Spleen (tissue), 7 donors: ENCODE data around the gene SEC22B.

Source experiments
- CTCF ChIP-seq, 11 experiments: fragments of 200-600 bp in 7 of 11; fragments of 450-650 bp in 4 of 11; sonication (generic) in 4 of 11; IDR thresholded peaks in 8 of 11; conservative IDR thresholded peaks in 3 of 11; 1 replicate in 7 of 11; 2 replicates in 4 of 11; pipeline versions ENCODE4 v1.4.0 to v1.8.0; 2016 to 2021; ENCODE audit warnings: antibody characterized with exemption in 11 of 11, inconsistent platforms in 4 of 11, mild to moderate bottlenecking in 1 of 11
- POLR2A ChIP-seq, 3 donors: fragments of 450-650 bp; IDR thresholded peaks; one replicate each; pipeline ENCODE4 v1.5.1; 2017; ENCODE audit warnings: antibody characterized with exemption in 3 of 3, mild to moderate bottlenecking in 1 of 3
- POLR2AphosphoS5 ChIP-seq, 3 donors: sonication (generic); formaldehyde crosslinking; IDR thresholded peaks; one replicate each; pipeline ENCODE4 v1.5.1; 2017; ENCODE audit warnings: antibody characterized with exemption in 3 of 3
- donor health status: DM: no; HTN: no; CAD: no; lungs with moderate emphysema.
- donor health status: DM: no; HTN: no; CAD: no.
- donor health status: DM: no; HTN: no; CAD: no.

- no peak for TF ChIP-seq POLR2AphosphoS5 (IDR thresholded peaks at IDR 0.05)
- no peak for TF ChIP-seq CTCF (IDR thresholded peaks at IDR 0.05 in 8 of 11, conservative IDR thresholded peaks at IDR 0.05 in 3 of 11)
- no peak for TF ChIP-seq POLR2A (IDR thresholded peaks at IDR 0.05)
Measured at GRCh38 chr1:120178799-120179756, 2.8 kb upstream of the SEC22B start.
